GM21515 (cell line): ENCODE measurements around the gene ARHGAP23.
"Not testable (repeated sequence)": the region's sequence is repeated elsewhere in the genome, so short reads cannot be mapped to it uniquely, and the experiment has no call there.

Experiments
- ATAC-seq: cut with Tn5 transposase; IDR thresholded peaks from one replicate; pipeline ENCODE4 v1.9.1; 2021; ENCODE audit not compliant: unreplicated experiment

The ARHGAP23 gene

GRCh38 chr17:38421871-38422827, 6.1 kb upstream of the ARHGAP23 start:
- no peak for ATAC-seq

- ATAC-seq, result no peak
These were observed 3.8 kb upstream of the ARHGAP23 start for GRCh38 chr17:38424297-38424972.

- no peak for ATAC-seq
These were observed 3.2 kb upstream of the ARHGAP23 start for GRCh38 chr17:38425031-38425430.

- no peak for ATAC-seq
These were observed 2.5 kb upstream of the ARHGAP23 start for GRCh38 chr17:38425744-38426143.

GRCh38 chr17:38426441-38426840, 1.8 kb upstream of the ARHGAP23 start:
- ATAC-seq, result no peak

- ATAC-seq, result no peak
These were observed 909 bp upstream of the ARHGAP23 start for GRCh38 chr17:38427160-38427949.

GRCh38 chr17:38428643-38429371, 543 bp downstream of the ARHGAP23 start:
- no peak for ATAC-seq

GRCh38 chr17:38429476-38430100, 1.3 kb downstream of the ARHGAP23 start:
- no peak for ATAC-seq

GRCh38 chr17:38430316-38430715, 2.1 kb downstream of the ARHGAP23 start:
- no peak for ATAC-seq

GRCh38 chr17:38430822-38431221, 2.6 kb downstream of the ARHGAP23 start:
- ATAC-seq, result no peak

GRCh38 chr17:38431346-38432145, 3.3 kb downstream of the ARHGAP23 start:
- ATAC-seq, result no peak

- no peak for ATAC-seq
These were observed 6.0 kb downstream of the ARHGAP23 start for GRCh38 chr17:38434178-38434665.

- no peak for ATAC-seq
These were observed 7.5 kb downstream of the ARHGAP23 start for GRCh38 chr17:38435795-38436194.

GRCh38 chr17:38436386-38436785, 8.1 kb downstream of the ARHGAP23 start:
- ATAC-seq, result no peak

- ATAC-seq, result not testable (repeated sequence)
These were observed 9.0 kb downstream of the ARHGAP23 start for GRCh38 chr17:38437313-38437712.

- no peak for ATAC-seq
These were observed 11.2 kb downstream of the ARHGAP23 start for GRCh38 chr17:38439436-38439835.

GRCh38 chr17:38440614-38441397, 12.5 kb downstream of the ARHGAP23 start:
- ATAC-seq, result no peak

- no peak for ATAC-seq
These were observed 13.3 kb downstream of the ARHGAP23 start for GRCh38 chr17:38441429-38442061.
